GM12878 (cell line): Measurements from ENCODE around the gene PRDX1. TPM values are rescaled to one million over a fixed set of nuclear protein-coding genes. Genes with fewer than 3 reads are reported as not detected.

Experiments
- ATAC-seq: fragments of 200-7000 bp; cut with Tn5 transposase; 3 replicates; pipeline ENCODE4 v1.9.1; 2020; ENCODE audit warnings: mild to moderate bottlenecking, moderate library complexity
- BruUV-seq: library from RNA; stranded (reverse); fragments of 400-500 nt; replicated peaks from 2 replicates; lab custom pipeline; 2021; lab: Mats Ljungman, UMichigan
- CTCF ChIA-PET: fragments of 300-600 bp; sonication (Branson Sonifier 250); formaldehyde crosslinking; extraction: SDS; loops from one replicate; lab custom pipeline; 2021; ENCODE audit warnings: inconsistent platforms; lab: Yijun Ruan, JAX
- POLR2A ChIA-PET: fragments of 350-600 bp; formaldehyde crosslinking; extraction: SDS; loops from one replicate; lab custom pipeline; 2021; ENCODE audit warnings: inconsistent platforms; lab: Charles Lee
- RAD21 ChIA-PET: fragments of 300-600 bp; sonication (Branson Sonifier 250); formaldehyde crosslinking; loops from one replicate; lab custom pipeline; 2023; ENCODE audit warnings: antibody characterized with exemption; ENCODE audit not compliant: unreplicated experiment; lab: Charles Lee
- SMC1A ChIA-PET: fragments of 300-600 bp; sonication (Branson Sonifier 250); formaldehyde crosslinking; loops from one replicate; lab custom pipeline; 2023; ENCODE audit not compliant: unreplicated experiment, uncharacterized antibody; lab: Charles Lee
- DNase-seq: peaks from one replicate; pipeline ENCODE4 v3.0.0-alpha.2; 2011; ENCODE audit warnings: low read depth, low spot score
- FAIRE-seq: peaks from 3 replicates; lab custom pipeline; 2011; peaks lifted over from hg19 to GRCh38; lab: Jason Lieb, UNC
- H2AFZ ChIP-seq: 2 replicates; pipeline ENCODE4 v1.6.0; 2011; ENCODE audit warnings: low read depth, low read length, control low read depth; ENCODE audit not compliant: control insufficient read depth
- H3K27ac ChIP-seq: 2 replicates; pipeline ENCODE4 v1.5.1; 2011; ENCODE audit warnings: control low read depth; ENCODE audit not compliant: control insufficient read depth, insufficient read depth
- H3K27me3 ChIP-seq, 2 experiments: replicated peaks in 1 of 2; 2 replicates each; pipeline versions ENCODE4 v1.6.0 to v1.6.1; 2011; ENCODE audit warnings: low read length in 1 of 2; ENCODE audit not compliant: control insufficient read depth in 2 of 2, insufficient read depth in 2 of 2
- H3K36me3 ChIP-seq, 2 experiments: 2 replicates each; pipeline ENCODE4 v1.5.1; 2011; ENCODE audit warnings: low read length in 1 of 2; ENCODE audit not compliant: control insufficient read depth in 2 of 2, insufficient read depth in 2 of 2
- H3K4me1 ChIP-seq: 2 replicates; pipeline ENCODE4 v1.6.1; 2011; ENCODE audit warnings: mild to moderate bottlenecking, low read length, moderate library complexity, mixed read lengths; ENCODE audit not compliant: control insufficient read depth, insufficient read depth
- H3K4me2 ChIP-seq: 2 replicates; pipeline ENCODE4 v1.6.0; 2011; ENCODE audit warnings: control low read depth; ENCODE audit not compliant: control insufficient read depth, insufficient read depth
- H3K4me3 ChIP-seq: fragments of 200-600 bp; sonication (generic); 2 replicates; pipeline ENCODE4 v1.5.1; 2016
- H3K79me2 ChIP-seq: 2 replicates; pipeline ENCODE4 v1.6.0; 2011; ENCODE audit warnings: low read length; ENCODE audit not compliant: control insufficient read depth, insufficient read depth
- H3K9ac ChIP-seq: 2 replicates; pipeline ENCODE4 v1.8.0; 2011; ENCODE audit warnings: low read length, control low read depth, mixed read lengths; ENCODE audit not compliant: control insufficient read depth, insufficient read depth
- H3K9me3 ChIP-seq: replicated peaks from 3 replicates; pipeline ENCODE4 v1.5.1; 2011; ENCODE audit warnings: mild to moderate bottlenecking, low read length; ENCODE audit not compliant: control insufficient read depth, insufficient read depth
- H4K20me1 ChIP-seq: 2 replicates; pipeline ENCODE4 v1.6.0; 2011; ENCODE audit not compliant: control insufficient read depth, insufficient read depth
- CTCF ChIP-seq, 3 experiments: IDR thresholded peaks in 2 of 3; conservative IDR thresholded peaks in 1 of 3; 2 replicates each; pipeline ENCODE4 v1.5.1; 2011; ENCODE audit warnings: low read depth in 3 of 3, low read length in 3 of 3, mild to moderate bottlenecking in 3 of 3, control low read depth in 2 of 3, moderate library complexity in 2 of 3, inconsistent platforms in 1 of 3, mixed read lengths in 1 of 3; ENCODE audit not compliant: control insufficient read depth in 2 of 3, insufficient read depth in 1 of 3; ENCODE audit errors: extremely low read depth in 1 of 3
- PAX8 ChIP-seq: fragments of 450-650 bp; IDR thresholded peaks from 2 replicates; pipeline ENCODE4 v1.6.1; 2017; ENCODE audit warnings: mild to moderate bottlenecking, moderate library complexity
- POLR2A ChIP-seq: IDR thresholded peaks from 2 replicates; pipeline ENCODE4 v1.6.1; 2011; ENCODE audit warnings: low read depth, mild to moderate bottlenecking, low read length
- POLR2AphosphoS2 ChIP-seq: IDR thresholded peaks from 2 replicates; pipeline ENCODE4 v1.6.1; 2011; ENCODE audit warnings: low read depth, mild to moderate bottlenecking, low read length, improper control_type of control experiment, moderate library complexity
- RCOR1 ChIP-seq: conservative IDR thresholded peaks from 2 replicates; pipeline ENCODE4 v1.6.1; 2012; ENCODE audit warnings: low read depth, low read length, improper control_type of control experiment
- SREBF1 ChIP-seq: IDR thresholded peaks from 2 replicates; pipeline ENCODE4 v1.6.1; 2012; ENCODE audit warnings: mild to moderate bottlenecking, low read length
- WGBS: methylation state at CpG from one replicate; pipeline ENCODE4 v1.1.6; 2016; ENCODE audit warnings: low lambda C conversion rate; ENCODE audit not compliant: insufficient replicate concordance, insufficient coverage; ENCODE audit errors: missing lambda C conversion rate; 5-methylcytosine and 5-hydroxymethylcytosine counted together
- in situ Hi-C: fragments of 300-500 bp; cut with MboI; formaldehyde crosslinking; loops from 9 replicates; pipeline ENCODE4 v1.14.3; 2018; ENCODE audit warnings: mixed read lengths
- intact Hi-C: fragments of 100-400 bp; cut with micrococcal nuclease; formaldehyde crosslinking; loops from one replicate; pipeline ENCODE4 v1.14.2; 2022; ENCODE audit not compliant: unreplicated experiment
- polyA plus RNA-seq, 11 experiments: library from polyadenylated mRNA; depleted of rRNA in 4 of 11; unstranded in 6 of 11; stranded (reverse) in 5 of 11; fragments of >200 nt; fragmentation: Nextera tagmentation in 4 of 11; fragmentation: Illumina TruSeq in 1 of 11; extraction: Ambion mirVana in 4 of 11; extraction: Trizol in 1 of 11; gene quantifications; 1 replicate in 1 of 11; 2 replicates in 10 of 11; pipeline versions ENCODE4 v1.2.1 to v1.2.3, GENCODE V29; 2011 to 2016; ENCODE audit warnings: inconsistent platforms in 2 of 11, missing spikeins in 2 of 11, low read depth in 1 of 11
- total RNA-seq, 4 experiments: library from RNA; depleted of rRNA in 3 of 4; stranded (reverse); fragments of >200 nt in 3 of 4; fragmentation: Illumina TruSeq in 1 of 4; extraction: Trizol in 1 of 4; gene quantifications; 2 replicates each; pipeline versions ENCODE4 v1.2.1 to v1.2.3, GENCODE V29; 2013 to 2021

The PRDX1 gene
- total and polyA plus RNA-seq, 10 of the 15 experiments (the other 5 are each of a cell fraction or from before 2014, with no cell fraction given): 659 to 1,775 (median 811) TPM

DNA sequence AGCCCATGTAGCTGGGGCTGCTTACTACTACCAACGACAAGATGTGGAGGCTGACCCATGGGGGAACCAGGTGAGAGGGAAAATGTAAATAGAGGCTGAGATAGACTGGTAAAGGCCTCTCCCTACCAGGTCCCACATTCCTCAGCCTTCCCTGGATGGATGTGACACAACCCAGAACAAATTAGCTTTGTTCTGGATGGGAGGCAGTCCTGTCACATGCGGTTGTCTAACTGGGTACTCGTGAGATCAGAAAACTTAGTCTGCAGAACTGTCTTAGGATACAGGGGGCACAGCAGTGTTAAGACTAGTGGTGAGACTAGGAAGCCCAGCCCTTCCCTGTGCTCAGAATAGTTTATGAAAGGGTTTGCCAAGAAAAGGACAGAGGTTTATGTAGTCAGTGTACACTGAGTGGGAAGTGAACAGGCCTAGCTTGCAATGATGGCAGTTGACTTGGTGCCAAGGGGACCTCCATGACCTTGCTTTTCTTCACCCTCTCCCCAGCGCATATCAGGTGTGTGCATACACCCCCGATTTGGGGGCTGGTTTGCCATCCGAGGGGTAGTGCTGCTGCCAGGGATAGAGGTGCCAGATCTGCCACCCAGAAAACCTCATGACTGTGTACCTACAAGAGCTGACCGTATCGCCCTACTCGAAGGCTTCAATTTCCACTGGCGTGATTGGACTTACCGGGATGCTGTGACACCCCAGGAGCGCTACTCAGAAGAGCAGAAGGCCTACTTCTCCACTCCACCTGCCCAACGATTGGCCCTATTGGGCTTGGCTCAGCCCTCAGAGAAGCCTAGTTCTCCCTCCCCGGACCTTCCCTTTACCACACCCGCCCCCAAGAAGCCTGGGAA, 13.2 kb downstream of the PRDX1 start:
- Histone ChIP-seq H3K4me2 (no peak overlapping the region), H2AFZ (no peak overlapping the region), H3K36me3 (peaks cover 10 to 26% of the 10 kb centered on the region in 2 experiments), H3K9ac (no peak overlapping the region), H3K27ac (no peak overlapping the region), H3K4me3 (no peak overlapping the region), H3K27me3 (no peaks in the 10 kb centered on the region), H3K9me3 (no peaks in the 10 kb centered on the region), H3K4me1 (peaks cover 5% of the 10 kb centered on the region), H4K20me1 (0 out of 2 replicates have a peak, but pooled peaks cover 2% of the 10 kb centered on the region), H3K79me2 (peaks cover 3% of the 10 kb centered on the region)
- SMC1A ChIA-PET: interaction anchor here (5.6 kb wide), 1 partner anchor 60 kb away, joined by 114 read pairs; no protein-coding TSS in a partner anchor
- TF ChIP-seq SREBF1 (no peak), POLR2A (peak; percentile 66), POLR2AphosphoS2 (0 out of 2 replicates have a peak, but pooled peaks have one; percentile 23), PAX8 (no peak), RCOR1 (no peak), CTCF (IDR thresholded peaks at IDR 0.05 in 2 of 3, conservative IDR thresholded peaks at IDR 0.05 in 1 of 3; ENCODE audit: control insufficient read depth in 2 of 3, extremely low read depth in 1 of 3, insufficient read depth in 1 of 3, low read depth in 3 of 3, low read length in 3 of 3) (0 out of 6 replicates have a peak, but pooled peaks of 1 of the 3 experiments have one; percentile 26)
- RAD21 ChIA-PET: no interaction called here
- CTCF ChIA-PET: interaction anchor here (1.0 to 3.5 kb wide), 2 partner anchors 48 to 61 kb away, joined by 3 to 16 read pairs; no protein-coding TSS in a partner anchor
- ATAC-seq (peak; percentile 39), FAIRE-seq (no peak), DNase-seq (no peak)
- intact Hi-C loops (no loop called here), in situ Hi-C loops (loop anchor here (5.0 kb wide), 1 partner anchor 59 kb away; no protein-coding TSS in a partner anchor)
- POLR2A ChIA-PET: interaction anchor here (0.6 to 1.3 kb wide), 2 partner anchors 9 to 13 kb away, joined by 3 read pairs; partner anchors contain the start of genes CCDC163, MMACHC and PRDX1
- WGBS: 90% methylated on average over 15 of the region's 15 CpGs
- no TSS peak for BruUV-seq
